Right renal pelvis (tissue), 4 donors: ENCODE measurements around the gene PPP1R1C. TPM values are rescaled to one million over a fixed set of nuclear protein-coding genes. Genes with fewer than 3 reads are reported as not detected.

Source experiments
- DNase-seq, 4 donors: peaks; one replicate each; pipeline ENCODE4 v3.0.0-alpha.2; 2013; ENCODE audit warnings: low read depth in 4 of 4, low spot score in 3 of 4, missing footprints in 1 of 4
- polyA plus RNA-seq, 4 donors: library from polyadenylated mRNA; unstranded; fragments of 120-200 nt; gene quantifications; one replicate each; pipeline ENCODE4 v1.2.1, GENCODE V29; 2013; ENCODE audit not compliant: insufficient read length in 4 of 4

PPP1R1C gene
- polyA plus RNA-seq, 4 donors = 1.6 to 2.3 (median 1.9) TPM

DNA sequence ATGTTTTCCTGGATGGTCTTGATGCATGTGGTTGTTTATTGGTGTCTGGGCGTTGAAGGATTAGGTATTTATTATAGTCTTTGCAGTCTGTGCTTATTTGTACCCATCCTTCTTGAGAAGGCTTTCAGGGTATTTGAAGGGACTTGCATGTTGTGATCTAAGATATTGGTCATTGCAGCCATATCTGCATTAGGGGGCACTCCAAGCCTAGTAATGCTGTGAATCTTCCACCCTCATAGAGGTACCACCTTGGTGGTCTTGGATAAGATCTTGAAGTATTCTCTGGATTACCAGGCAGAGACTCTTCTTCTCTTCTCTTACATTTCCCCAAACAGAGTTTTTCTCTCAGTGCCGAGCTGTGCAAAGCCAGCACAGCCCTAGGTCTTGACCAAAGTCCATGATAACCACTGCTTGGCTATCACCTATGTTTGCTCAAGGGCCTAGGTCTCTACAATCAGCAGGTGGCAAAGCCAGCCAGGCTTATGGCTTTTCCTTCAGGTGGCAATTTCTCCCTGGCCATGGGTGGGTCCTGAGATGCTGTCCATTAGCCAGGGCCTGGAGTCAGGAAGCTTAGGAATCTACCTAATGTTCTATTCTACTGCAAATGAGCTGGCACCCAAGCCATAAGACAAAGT is 15.4 kb upstream of the PPP1R1C start:
- no peak for DNase-seq

DNA sequence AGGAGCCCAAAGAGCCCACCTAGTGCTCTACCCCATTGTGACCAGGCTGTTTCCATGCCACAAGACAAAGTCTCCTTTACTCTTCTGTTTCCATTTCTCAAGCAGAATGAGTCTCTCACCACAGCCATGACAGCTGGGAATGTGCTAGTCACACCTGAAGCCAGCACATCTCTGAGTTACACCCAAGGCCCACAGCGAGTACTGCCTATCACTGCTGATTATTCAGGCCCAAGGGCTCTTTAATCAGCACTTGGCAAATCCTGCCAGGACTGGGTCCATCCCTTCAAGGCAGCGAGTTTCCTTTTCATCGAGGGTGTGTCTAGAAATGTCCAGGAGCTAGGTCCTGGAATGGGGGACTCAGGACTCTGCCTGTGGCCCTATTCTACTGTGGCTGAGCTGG is 14.6 kb upstream of the PPP1R1C start:
- DNase-seq = no peak

DNA sequence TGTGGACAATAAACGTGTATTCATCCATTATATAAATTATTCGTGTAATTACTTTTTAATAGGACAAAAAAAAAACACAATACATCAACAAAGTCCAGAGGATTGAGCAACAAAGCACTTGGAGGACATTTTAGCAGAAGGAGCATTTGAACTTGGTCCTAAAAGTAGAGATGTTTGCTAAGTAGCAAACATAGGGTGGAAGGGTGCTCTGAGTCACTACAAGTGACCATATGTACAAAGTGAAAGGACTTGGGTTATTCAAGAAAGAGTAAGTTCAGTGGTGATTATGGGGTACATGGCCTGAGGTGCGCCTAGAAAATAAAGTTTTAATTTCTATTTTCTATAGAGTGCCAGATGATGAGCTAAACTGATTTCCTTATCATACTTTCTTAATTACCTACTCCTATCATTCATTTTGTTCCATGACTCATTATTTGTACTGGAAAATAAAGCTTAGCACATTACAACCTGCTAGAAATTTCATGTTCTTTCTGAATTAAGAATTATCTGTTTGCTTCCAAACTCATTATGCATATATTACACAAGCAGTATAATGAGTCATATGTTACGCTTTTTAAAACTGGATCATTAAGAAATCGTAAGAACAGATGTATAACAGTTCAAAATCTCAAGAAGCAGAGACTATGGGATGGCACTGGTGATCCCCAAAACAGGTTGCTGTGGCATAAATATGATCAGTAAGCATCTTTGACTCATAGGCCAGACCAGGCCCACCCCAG is 13.1 kb upstream of the PPP1R1C start:
- no peak for DNase-seq

DNA sequence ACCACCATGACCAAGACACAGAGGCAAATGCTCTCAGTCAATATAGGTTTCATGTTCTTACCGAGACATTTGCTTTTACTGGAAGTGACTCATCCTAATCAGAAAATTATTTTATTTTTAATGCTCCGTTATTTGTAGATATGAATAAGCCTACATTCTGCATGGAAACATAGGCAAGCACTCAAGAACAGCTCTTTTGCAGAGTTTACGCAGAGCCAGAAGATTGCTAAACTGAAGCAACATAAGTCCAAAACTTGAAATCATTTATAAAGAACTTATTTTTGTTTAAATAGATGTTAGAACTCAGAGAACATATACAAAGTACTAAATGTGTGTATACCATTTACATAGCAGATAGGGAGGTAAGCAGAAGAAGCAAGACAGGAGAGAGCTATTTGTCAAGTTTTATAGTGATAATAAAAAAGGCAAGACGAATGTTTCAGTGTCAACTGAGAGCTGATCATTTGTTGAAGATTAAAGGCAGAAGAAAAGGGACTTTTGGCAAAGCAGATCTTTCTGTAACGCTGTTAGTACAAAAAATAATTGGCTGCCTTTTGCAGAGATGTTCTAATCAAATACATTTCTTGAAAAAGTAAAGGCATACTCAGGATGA is 12.4 kb upstream of the PPP1R1C start:
- DNase-seq = no peak

DNA sequence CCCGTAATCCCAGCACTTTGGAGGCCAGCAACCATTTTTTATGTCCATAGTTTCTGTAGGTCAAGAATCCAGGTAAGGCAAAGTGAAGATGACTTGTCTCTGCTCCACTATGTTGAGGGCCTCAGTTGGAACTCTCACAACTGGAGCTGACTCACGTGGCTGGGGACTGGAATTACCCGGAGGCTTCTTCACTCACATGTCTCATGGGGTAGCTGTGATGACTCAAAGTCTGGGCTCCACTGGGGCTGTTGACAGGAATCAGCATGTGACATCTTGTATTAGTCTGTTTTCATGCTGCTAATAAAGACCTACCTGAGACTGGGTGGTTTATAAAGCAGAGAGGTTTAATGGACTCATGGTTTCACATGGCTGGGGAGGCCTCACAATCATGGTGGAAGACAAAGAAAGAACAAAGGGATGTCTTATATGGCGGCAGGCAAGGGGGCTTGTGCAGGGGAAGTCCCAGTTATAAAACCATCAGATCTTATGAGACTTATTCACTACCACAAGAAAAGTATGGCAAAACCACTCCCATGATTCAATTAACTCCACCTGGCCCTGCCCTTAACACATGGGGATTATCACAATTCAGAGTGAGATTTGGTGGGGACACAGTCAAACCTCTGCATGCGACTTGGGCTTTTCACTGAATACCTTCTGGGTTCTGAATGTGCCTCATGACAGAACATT is 7.8 kb upstream of the PPP1R1C start:
- DNase-seq = no peak

DNA sequence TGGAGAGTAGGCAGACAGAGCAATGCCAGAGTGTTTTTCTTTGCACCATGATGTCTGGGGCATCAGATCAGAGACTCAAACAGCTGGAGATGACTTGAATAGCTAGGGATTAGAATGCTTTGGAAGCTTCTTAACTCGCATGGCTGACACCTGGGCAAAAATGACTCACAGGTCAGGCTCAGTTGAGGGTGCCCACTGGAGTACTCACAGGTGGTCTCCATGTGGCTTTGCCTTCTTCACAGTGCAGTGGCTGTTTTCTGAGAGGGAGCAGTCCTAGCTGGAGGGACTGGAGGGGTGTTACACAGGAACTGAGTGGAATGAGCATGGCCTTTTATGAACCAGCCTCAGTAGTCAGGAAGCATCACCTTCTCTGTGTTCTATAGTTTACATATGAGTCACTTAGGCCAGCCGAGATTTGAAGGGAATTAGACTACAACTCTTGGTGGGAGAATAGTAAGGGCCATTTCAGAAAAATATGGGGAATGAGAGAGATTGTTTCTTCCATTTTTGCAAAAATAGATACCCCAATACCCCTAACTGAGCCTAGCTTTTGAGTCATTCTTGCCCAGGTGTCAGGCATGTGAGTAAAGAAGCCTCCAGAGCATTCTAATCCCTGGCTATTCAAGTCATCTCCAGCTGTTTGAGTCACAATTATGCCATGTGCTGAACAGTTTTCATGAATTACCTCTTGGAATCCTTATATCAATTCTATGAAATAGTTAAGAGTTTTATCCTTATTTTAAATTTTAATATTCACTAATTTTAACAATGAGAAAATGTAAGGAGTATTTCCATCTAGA is 7.1 kb upstream of the PPP1R1C start:
- DNase-seq = no peak

DNA sequence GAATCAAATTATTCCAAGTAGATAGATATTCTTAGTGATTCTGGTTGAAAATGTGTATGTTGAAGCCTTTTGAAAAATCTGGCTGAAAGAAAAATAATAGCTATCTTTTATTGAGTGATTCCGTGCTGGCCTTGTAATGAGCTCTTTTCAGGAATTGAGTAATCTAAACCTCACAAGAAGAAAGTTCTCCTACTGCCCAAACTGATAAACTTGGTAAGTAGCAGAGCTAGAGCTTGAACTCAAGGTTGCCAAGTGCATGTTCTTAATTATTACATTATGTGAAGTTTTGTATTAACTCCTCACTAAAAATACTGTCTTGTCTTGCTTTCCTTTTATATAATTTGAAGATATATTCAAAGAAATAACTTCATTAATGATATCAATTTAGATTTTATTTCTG is 1.6 kb upstream of the PPP1R1C start:
- no peak for DNase-seq

DNA sequence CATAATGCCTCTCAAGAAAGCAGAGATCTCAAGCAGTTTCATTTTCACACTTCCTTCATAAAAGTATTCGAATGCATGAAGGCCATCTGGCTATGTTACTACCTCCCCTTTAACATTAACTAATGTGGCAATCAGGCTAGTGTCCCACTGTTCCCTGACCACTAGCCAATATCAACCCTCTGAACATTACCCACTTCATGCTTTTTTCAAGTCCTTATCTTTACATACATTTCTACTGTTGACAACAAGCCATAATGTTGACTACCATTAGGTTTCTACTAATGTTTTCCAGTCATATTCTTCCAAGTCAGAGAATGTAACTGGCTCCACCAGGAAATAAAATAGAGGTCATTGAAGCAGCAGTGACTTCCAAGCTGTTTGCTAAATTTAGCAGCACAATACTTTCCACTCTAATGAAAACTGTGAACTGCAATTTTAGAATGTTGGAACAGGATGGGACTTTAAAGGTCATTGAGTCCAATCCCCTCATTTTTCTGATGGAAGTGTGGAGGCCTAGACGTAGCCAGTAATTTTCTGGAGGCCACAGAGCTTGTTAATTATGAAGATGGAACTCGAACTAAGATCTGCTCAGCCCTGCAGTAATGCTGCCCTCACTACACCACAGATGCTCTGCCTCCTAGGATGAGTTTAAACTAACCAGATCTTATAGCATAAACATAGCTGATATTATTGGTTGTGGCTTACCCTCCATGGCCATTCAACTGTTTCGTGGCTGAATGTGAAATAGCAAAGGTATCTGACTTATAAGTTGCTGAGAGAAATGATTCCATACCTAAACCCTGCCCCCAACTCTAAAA is 630 bp upstream of the PPP1R1C start:
- DNase-seq = no peak

DNA sequence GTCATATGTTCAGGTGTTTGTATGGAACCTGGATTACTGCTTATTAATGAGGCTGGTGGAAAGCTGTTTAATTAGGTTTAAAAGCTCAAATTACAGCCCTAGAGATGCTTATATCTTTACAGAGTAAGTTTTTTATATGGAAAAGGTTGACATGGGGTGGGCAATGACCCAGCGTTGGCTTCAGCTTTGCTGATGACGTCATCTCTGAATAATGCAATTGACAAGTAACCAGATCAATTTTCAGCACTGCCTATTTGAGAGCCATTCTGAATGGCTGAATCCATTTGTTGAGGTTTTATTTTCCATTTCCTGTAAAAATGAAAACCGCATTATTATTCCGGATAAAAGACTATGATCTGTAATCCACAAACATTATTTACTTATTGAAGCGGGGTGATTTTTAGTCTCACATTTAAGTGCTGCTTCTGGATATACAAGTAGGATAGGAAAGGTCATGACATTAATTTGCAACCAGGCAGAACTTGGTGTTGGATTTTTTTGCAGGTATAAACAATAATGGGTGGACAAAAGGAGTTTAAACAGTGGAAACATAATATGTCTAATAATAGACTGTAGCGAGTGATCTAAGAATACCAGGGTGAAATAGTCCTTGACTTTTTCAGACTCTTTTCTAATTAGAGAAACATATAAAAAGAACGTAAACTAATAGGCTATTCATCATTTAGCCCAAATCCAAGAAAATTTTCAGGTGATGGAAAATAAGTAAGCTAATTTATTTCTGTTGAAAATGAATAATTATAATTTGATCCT is 2.7 kb downstream of the PPP1R1C start:
- DNase-seq = no peak

DNA sequence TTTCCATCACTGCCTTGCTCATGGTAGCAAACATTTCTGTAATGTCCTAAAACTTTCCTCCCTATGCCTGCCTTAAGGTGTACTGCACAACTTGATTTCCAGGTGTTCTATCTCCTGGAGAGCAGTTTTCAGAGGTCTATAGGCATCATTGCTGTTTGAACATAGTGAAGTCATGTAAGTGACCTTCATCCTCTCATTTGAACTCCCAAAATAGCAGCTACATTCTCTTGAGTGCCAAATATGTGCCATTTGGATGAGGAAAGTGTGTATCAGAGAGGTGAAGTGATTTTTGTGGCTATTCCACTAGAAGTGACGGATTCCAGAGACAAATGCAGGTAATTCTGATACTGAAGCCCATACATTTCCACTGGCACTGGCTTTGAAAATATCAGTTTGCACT is 3.4 kb downstream of the PPP1R1C start:
- no peak for DNase-seq

DNA sequence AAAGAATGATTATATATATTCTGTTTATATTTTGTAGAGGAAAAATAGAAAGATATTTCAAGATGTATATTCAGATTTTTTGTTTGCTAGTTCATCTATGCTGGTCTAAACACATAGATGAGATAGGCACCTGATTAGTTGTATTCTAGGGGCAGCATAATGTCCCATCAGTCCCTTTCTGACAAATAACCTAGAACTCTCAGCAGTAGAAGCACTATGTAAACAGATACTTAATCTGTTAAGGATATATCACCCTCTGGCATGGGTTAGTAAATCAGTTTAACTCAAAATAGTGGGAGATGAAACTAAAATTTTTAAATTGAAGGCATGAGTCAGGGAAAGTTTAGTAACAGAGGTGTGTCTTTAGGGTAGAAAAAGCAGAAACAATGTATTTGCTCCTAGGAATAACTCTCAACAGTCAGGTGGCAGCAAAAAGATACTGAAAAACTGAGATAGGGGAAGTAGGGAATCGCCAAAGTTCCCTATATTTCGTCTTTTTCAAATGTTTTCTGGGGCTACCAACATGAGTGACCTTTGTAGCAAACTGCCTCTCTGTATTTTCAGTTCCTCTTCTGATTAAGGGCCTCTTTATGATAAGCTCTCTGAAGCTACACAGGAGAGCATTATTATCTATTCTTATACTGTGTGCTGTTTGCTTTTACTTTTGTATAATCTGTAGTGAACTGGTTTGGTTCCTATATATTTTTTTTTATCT is 5.7 kb downstream of the PPP1R1C start:
- DNase-seq = no peak

DNA sequence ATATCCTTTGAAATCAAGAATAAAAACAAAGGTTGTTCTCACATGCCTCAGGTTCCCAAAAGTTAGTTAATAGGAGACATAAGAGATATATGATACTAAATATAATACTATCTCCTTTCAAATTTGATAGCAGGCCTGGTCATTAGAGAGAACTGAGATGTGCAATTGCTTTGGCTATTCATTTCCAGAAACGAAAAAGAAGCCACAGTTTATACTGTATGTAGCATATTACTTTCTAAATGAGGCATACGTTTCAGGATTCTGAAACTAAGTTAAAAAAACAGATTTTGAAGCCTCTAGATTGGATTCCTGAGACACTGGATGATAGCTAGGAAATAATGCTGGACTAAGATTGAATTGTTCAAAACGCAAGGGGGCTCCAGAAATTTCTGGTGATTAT is 7.1 kb downstream of the PPP1R1C start:
- no peak for DNase-seq

DNA sequence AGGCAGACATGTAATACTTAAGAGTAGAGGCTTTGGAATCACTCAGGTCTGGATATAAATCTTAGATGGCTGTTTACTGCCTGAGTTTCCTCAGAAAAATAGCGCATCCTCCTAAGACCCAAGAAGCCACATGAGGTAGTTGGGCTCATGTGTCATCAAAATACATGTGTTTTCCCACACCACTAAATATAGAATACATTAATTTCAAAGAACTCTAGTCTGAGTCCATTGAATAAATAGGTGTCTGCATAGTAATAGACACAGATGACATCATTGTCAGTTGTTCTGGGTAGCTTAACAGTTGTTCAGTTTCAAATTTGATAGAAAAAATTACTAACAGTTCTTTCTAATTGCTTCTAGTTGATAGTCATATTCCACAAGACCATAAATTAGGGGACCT is 9.6 kb downstream of the PPP1R1C start:
- no peak for DNase-seq

DNA sequence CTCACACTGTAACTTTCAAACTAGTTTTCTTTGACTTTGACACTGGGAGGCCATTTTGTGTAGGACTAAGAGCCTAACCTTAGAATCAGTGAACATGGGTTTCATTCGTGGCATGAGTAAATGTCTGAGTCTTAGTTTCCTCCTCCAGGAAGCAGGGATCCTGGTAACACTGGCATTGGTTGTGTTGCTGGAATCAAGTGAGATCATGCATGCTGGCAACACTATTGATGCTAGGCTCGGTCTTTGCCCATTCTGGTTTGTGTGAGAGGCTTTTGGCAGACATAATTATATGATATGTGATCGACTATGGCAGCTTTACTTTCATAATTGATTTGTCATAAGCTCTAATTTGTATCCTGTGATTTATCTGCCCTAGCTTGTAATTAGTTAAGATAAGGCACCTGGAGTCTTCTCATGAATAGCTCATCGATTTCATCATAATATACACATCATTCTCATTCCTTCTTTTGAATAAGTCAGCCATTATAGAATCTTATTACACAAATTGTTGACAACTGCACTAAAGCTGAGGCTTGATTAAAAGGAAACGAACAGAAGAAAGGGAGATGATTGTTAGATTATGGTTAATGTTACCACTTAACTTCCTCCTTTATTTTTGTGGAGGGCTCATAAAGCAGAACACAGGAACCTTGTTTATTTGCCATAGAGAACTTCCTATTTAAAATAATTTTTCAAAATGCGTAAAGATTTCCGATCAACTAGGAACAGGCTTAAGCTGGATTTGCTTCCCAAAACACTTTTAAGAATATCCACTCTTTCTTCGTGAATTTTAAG is 12.6 kb downstream of the PPP1R1C start:
- DNase-seq = no peak

DNA sequence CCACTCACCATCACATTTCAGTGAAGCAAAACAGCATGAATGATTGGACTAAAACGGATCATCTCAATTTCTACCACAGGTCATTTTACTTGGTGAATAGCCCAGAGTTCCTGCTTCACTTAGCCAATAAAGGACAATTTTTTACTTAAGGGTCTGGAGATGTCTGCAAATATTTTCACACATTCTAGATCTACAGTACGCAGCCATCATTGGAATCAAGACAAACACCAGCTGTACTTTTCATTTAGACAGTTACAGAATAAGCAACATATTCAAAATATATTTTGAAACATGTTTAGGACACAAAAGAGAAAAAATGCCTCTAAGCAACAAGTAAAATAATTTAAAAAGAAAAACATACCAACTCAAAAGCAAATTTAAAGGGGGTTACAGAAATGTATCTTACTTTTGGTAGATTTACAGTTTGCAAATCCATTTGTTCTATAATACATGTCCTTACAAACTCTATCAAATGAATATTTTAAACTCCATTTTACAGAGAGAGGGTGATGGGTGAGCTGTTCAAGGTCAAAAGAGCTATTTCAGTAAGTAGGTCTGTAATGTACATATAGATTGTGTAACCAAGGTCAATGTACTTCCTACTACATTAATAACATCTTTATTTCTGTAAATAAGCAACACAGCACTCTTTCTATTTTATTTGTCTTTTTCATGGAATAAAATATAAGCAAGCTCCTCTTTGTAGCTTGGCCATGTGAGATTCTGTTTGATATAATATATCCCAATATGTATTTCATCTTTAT is 13.4 kb downstream of the PPP1R1C start:
- no peak for DNase-seq

DNA sequence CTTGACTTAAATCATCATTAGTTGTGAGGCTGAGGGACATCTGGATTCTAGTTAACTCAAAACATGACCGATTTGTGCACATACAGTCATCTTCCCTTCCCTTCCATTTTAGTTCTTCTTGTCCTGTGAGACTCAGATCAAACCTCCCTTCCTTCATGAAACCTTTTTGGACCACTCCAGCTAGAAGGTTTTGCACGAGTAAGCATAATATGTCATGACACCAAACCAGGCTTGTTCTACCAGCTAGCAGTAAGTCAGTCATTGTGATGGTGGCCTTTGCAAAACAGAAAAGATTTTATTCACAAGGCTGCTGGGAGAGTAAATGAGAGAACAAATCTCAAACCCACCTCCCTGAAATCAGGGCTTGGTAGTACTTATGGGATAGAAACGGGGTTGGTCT is 14.3 kb downstream of the PPP1R1C start:
- no peak for DNase-seq

DNA sequence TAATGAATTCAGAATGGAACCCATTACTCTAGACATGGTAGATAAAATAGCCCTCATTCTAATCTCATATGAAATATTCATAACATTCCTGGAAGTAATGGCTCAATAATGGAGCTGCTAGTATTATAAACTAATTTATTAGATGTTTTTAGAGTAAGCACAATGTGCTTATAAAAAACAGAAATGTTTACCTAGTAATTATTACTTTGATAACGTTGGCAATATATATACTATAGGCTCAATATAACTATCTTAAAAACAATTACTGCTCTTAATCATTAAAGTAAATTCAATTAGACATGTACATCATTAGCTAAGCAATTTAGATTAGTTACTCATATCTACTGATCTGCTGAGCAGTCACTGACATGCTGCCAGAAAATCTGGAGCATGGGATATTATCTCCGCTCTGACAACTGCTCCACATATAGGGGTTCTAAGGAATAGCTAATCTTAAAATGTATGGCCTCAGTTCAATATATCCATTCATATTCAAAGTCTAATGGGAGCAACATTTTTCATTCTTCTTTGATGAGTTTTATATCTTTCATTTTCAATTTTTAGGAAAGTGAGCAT is 19.4 kb downstream of the PPP1R1C start:
- no peak for DNase-seq
